HG02852 (cell line): ENCODE measurements around the gene SNTA1.
A peak's percentile ranks its signal among the peaks of the same experiment; 100 is the strongest.
"Not testable (repeated sequence)": the region's sequence is repeated elsewhere in the genome, so short reads cannot be mapped to it uniquely, and the experiment has no call there.

ENCODE experiments used
- ATAC-seq: cut with Tn5 transposase; IDR thresholded peaks from one replicate; pipeline ENCODE4 v1.9.1; 2021; ENCODE audit warnings: mild to moderate bottlenecking, moderate library complexity; ENCODE audit not compliant: unreplicated experiment

The SNTA1 gene

DNA sequence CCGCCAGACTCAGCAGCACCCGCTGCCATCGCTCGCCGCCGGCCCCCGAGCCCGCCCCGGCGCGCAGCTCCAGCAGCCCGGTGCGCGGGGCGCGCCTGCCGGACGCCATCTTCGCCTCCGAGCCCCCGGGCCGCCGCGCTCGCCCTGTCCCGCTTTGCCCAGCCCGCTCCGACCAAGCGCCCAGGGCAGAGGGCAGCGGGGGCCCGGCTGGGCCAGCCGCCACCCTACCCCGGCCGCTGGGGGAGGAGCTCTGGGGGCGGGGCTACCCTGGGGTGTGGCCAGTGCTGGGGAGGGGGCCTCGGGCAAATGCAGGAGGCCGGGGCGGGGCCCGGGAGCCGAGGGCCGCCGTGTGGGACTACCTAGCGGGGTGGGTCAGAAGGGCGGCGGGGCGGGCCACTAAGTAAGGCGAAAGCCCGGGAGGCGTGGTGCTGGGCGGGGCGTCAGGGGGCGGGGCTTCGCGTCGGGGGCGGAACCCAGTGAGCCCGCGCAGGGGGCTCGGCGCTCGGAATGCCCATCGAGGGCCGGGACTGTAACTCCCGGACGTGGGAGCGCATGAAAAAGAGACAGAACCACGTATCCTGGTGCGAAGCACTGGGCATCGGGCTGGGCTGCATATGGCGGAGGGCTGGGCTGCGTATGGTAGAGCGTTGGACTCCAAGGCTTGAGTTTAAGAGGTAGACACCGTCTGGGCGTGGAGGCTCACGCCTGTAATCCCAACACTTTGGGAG, at the start of gene SNTA1:
SNTA1 (minus strand) TSS at position 252 of the 728 bp plus-strand sequence; CDS start at position 109, 143 bp downstream.
- peak; percentile 77 for ATAC-seq

DNA sequence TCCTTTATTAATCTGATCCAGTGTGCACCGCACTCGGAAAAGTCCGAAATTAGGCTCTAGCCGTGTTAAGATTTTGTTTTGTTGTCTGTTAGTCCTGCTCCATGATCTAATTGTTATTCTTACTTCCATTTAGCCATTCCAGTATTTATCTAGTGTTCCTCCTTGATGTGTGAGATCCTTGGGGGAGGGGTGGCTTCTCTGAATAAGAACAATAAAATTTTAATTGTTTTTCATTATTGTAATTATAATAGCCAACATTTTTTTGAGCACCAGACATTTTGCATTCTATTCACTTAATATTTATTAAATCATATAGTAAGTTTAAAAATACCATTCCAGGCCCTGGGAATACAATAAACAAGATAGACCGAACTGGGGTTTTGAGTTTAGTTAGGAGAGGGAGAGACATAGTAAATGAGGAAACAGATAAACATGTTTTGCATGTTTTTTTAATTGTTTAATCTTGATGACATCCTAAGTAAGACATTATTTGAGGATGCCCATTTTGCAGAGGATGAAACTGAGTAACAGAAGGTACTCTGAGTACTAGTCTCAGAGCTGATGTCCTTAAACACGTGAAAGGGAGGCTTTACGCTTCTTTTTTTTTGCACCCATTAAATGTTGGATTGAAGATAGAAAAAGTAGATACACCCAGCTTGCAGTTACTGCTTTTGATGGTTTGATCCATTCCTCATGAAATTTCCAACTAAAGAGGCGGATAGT, 47.5 kb upstream of the SNTA1 start:
- ATAC-seq = no peak

DNA sequence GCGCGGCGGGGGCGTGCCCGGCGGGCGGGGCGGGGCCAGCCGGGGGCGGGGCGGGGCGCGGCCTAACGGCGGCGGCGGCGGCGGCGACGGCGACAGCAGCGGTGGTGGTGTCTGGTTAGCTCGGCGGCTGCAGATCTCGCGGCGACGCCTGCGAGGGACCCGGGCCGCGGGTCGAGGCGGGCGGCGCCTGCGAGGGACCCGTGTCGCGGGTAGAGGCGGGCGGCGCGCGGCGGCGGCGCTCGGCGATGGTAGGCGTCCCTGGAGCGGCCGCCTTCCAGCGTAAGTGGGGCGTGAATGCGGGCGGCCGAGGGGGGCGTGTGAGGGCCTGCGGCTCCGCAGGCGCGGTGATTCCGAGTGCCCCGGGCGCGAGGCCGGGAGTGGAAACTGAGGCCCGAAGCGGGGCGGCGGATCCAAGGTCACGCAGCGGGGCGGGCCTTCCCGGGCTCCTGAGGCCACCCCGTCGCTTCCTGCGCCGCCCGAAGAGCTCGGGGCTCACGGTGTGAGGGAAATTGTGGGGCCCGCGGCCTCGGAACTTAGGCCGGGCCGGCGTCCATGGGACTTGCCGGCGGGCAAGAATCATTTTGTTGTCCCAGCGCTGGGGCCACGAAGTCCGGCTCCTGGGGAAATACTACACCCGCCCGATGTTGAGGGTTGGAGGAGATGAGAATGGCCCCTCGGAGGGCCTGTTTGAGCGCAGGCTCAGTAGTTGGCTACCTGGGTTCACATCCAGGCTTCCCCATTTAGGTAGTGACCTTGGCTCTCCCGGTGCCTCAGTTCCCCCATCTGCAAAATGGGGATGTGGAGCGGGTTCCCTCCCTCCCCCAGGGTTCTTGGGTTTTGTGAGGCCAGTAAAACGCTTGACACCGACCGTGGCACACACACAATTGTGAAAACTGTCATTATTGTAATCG, 46.7 kb upstream of the SNTA1 start, which contains the start of gene CBFA2T2:
CBFA2T2 (plus strand) TSS at position 74 of the 911 bp plus-strand sequence; CDS start at position 246, 172 bp downstream.
- ATAC-seq = peak; percentile 47

DNA sequence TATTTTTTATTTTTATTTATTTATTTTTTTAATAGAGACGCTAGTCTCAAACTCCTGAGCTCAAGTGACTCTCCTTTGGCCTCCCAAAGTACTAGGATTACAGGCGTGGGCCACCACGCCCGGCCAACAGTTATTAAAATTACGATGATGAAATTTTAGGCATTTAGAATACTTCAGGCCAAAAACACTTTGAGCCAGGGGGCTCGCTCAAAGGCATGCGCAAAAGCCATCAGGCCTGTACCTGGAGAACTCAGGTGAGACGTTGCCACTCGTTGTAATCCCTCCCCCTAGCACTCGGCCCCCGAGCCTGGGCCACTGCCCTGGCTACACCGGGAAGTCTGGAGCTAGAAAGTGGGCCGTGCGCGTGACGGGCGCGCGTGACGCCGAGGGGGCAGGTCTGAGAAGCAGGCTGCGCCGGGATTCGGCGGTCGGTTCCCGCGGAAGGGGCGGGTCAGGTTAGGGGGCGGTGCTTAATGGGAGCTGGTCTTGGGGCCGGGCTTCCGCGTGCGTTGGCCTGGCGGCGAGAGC, 46.0 kb upstream of the SNTA1 start:
- peak; percentile 94 for ATAC-seq

- ATAC-seq = not testable (repeated sequence)
Measured at GRCh38 chr20:33488661-33489494, 45.3 kb upstream of the SNTA1 start.

GRCh38 chr20:33488201-33488600, 44.6 kb upstream of the SNTA1 start:
- ATAC-seq = no peak

DNA sequence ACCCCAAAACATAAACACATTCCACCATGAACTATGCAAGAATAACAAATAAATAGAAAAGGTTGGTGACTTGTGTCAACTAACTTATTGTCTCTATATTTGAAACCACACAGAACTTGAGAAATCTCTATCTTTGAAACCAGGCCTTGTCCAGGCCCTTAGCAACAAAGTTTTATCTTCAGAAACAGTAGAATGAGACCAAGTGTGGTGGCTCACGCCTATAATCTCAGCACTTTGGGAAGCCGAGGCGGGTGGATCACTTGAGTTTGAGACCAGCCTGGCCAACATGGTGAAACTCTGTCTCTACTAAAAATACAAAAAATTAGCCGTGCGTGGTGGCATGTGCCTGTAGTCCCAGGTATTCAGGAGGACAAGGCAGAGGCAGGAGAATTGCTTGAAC, 39.6 kb upstream of the SNTA1 start:
- ATAC-seq = not testable (repeated sequence)

GRCh38 chr20:33482581-33482980, 39.0 kb upstream of the SNTA1 start:
- no peak for ATAC-seq

GRCh38 chr20:33481431-33481941, 37.9 kb upstream of the SNTA1 start:
- ATAC-seq = no peak

DNA sequence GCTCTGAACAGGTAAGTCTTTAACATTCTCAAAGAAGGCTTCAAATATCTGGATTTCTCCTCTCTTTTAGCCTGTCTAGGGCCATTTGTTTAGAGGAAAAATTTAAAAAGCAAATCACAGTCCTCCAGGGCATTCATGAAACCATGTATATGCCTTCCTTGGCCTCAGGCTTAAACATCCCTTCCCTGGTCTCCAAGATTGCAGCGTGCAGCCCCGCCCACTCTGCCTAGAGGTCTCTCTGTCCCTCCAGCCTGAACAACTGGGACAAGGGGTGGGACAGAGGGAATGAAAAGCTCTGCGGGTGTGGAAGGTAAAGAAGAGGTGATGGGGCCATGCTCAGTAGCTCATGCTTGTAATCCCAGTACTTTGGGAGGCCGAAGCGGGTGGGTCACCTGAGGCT, 36.5 kb upstream of the SNTA1 start:
- no peak for ATAC-seq

GRCh38 chr20:33477386-33478234, 34.0 kb upstream of the SNTA1 start:
- ATAC-seq = no peak

GRCh38 chr20:33475381-33476152, 32.0 kb upstream of the SNTA1 start:
- no peak for ATAC-seq

GRCh38 chr20:33474963-33475362, 31.4 kb upstream of the SNTA1 start:
- no peak for ATAC-seq

GRCh38 chr20:33474097-33474873, 30.7 kb upstream of the SNTA1 start:
- ATAC-seq = no peak

GRCh38 chr20:33472868-33473435, 29.4 kb upstream of the SNTA1 start:
- ATAC-seq = no peak

DNA sequence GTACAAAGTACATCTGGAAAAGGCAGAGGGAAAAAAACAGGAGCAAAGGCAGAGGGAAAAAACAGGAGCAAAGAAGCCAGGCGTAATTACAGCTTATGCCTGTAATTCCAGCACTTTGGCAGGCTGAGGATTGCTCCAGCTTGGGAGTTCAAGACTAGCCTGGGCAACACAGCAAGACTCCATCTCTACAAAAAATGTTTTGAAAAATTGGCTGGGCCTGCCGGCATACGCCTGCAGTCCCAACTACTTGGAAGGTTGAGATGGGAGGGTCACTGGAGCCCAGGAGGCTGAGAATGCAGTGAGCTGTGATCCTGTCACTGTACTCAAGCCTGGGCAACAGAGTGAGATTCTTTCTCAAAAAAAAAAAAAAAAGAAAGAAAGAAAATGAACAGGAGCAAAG, 27.3 kb upstream of the SNTA1 start:
- ATAC-seq = no peak

GRCh38 chr20:33470457-33470856, 26.9 kb upstream of the SNTA1 start:
- no peak for ATAC-seq
